Keratinocyte (primary cell): ENCODE data around the gene NEXN.

Experiments
- EZH2 ChIP-seq: IDR thresholded peaks from one replicate; pipeline ENCODE4 v1.6.1; 2012; ENCODE audit warnings: inconsistent platforms, mild to moderate bottlenecking, low read length, moderate library complexity
- TF ChIP-seq, protein P1 (sequence below), 3 experiments: IDR thresholded peaks in 1 of 3; conservative IDR thresholded peaks in 1 of 3; optimal IDR thresholded peaks in 1 of 3; 2 replicates in 2 of 3; 3 replicates in 1 of 3; pipeline versions ENCODE3 to v1.5.1; 2011; ENCODE audit warnings: low read length in 3 of 3, mild to moderate bottlenecking in 3 of 3, moderate library complexity in 2 of 3, control low read depth in 1 of 3, inconsistent platforms in 1 of 3; ENCODE audit not compliant: insufficient read depth in 2 of 3; ENCODE audit errors: extremely low read depth in 1 of 3

DNA sequence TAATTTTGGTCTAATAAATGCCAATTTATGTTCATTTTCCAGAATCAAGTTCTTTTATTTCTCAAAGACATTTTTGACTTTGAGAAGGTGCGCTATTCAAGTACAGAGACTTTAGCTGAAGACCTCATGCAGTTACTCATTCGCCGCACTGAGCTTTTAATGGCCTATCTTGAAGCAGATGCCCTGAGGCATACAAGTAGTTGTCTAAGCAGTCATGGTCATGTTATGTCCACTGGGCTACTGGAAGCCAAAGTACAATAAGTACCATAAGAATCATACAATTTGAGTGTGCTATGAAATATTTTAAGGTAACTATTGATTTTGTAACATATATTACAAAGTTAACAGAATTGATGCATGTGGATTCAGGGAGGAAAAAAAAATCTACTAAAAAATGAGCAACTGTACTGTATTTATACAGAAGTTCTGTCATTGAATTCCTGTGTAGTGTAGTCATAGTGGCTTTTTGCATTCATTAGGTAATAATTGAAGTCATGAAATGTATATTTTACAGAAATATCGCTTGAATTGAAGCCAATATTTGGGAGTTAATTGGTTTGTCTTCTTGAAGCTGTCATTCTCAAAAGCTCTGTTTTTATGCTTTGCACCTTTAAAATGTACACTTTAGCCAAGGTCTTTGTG is 13.5 kb upstream of the NEXN start:
- TF ChIP-seq EZH2 = no peak
- TF ChIP-seq, protein P1, sequence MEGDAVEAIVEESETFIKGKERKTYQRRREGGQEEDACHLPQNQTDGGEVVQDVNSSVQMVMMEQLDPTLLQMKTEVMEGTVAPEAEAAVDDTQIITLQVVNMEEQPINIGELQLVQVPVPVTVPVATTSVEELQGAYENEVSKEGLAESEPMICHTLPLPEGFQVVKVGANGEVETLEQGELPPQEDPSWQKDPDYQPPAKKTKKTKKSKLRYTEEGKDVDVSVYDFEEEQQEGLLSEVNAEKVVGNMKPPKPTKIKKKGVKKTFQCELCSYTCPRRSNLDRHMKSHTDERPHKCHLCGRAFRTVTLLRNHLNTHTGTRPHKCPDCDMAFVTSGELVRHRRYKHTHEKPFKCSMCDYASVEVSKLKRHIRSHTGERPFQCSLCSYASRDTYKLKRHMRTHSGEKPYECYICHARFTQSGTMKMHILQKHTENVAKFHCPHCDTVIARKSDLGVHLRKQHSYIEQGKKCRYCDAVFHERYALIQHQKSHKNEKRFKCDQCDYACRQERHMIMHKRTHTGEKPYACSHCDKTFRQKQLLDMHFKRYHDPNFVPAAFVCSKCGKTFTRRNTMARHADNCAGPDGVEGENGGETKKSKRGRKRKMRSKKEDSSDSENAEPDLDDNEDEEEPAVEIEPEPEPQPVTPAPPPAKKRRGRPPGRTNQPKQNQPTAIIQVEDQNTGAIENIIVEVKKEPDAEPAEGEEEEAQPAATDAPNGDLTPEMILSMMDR (optimal IDR thresholded peaks at IDR 0.05 in 1 of 3, IDR thresholded peaks at IDR 0.05 in 1 of 3, conservative IDR thresholded peaks at IDR 0.05 in 1 of 3; ENCODE audit: extremely low read depth in 1 of 3, insufficient read depth in 2 of 3, low read length in 3 of 3) = no peak
